ENCODE measurements around the gene SHISA9.

The SHISA9 gene

DNA sequence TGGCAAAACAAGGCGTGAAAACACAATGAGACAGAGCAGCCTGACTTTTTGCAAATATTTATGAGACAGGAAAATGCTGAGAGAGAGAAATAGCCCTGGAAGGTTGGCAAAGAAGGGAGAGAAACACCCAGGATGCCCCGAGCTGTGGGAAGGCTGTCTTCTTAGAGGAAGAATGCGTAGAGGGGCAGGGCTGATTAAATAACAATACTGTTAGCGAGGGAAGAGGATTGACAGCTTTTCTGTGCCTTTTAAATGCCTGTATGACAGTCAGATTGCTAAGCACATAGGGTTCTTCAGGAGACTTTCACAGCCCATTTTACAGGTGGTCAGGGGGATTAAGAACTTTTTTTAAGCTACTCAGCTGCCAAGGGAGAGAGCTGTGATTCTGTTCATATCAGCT is 219.2 kb downstream of the SHISA9 start:
- DNase-seq (ENCODE audit: low read depth), result no peak

- no peak for DNase-seq (ENCODE audit: low read depth)
These were observed 222.6 kb downstream of the SHISA9 start for GRCh38 chr16:13123991-13124390.

- no peak for DNase-seq (ENCODE audit: low read depth)
These were observed 225.7 kb downstream of the SHISA9 start for GRCh38 chr16:13127144-13127543.

GRCh38 chr16:13130586-13130985 is 229.2 kb downstream of the SHISA9 start:
- no peak for DNase-seq (ENCODE audit: low read depth)

DNA sequence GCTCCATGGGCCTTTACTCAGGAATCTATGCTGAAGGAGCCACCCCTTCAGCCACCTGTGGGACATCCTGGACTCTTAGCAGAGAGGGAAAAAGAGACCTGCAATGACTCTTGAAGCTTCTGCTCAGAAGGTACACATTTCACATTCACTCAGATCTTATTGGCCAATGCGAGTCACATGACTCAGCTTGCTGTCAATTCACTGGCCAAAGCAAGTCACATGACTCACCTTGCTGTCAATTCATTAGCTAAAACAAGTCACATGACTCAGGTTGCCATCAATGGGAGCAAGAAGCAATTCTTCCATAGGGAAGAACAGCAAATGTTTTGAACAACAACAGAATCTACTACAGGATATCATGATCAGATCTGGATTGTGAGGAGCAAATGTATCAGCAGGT is 233.4 kb downstream of the SHISA9 start:
- DNase-seq (ENCODE audit: low read depth), result no peak

DNA sequence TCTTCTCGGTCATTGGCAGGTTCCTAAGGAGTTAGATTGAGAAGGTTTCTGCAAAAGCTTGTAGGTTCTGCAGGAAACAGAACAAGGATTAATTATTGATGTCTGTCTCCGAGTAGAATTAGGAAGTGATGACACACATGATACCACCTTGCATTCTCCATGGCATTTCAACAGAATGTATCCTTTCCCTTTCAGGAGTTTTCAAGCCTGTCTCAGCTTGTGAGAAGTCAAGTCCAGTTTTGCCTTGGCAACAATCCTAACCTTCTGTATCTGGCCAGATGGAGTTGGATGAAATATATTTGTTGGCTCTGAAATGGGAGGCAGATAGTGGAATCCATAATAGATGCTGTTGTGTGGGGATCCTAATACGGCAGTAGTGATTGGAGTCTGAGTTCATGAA is 235.5 kb downstream of the SHISA9 start:
- DNase-seq (ENCODE audit: low read depth), result no peak

DNA sequence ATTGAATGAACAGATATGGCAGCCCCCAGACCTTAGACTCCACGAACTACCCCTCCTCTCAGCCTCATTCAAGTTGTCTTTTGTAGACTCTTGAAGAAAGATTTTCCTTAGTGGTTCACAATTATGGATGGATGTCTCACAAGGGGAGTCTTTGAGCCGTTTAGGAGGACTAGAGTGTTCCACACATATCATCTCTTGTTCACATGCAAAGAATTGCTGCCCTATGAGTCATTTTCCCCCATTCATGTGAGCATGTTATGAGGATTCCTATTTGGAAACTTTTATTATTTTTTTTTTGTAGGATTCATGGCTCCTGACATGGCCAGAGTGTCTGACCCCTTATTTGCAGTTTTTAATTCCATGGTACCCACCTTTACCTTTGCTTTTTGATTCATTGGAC is 237.1 kb downstream of the SHISA9 start:
- DNase-seq (ENCODE audit: low read depth), result no peak

GRCh38 chr16:13139661-13140241 is 238.4 kb downstream of the SHISA9 start:
- DNase-seq (ENCODE audit: low read depth), result no peak

- DNase-seq (ENCODE audit: low read depth), result no peak
These were observed 242.2 kb downstream of the SHISA9 start for GRCh38 chr16:13143551-13143950.

- DNase-seq (ENCODE audit: low read depth), result no peak
These were observed 245.4 kb downstream of the SHISA9 start for GRCh38 chr16:13146829-13147228.

DNA sequence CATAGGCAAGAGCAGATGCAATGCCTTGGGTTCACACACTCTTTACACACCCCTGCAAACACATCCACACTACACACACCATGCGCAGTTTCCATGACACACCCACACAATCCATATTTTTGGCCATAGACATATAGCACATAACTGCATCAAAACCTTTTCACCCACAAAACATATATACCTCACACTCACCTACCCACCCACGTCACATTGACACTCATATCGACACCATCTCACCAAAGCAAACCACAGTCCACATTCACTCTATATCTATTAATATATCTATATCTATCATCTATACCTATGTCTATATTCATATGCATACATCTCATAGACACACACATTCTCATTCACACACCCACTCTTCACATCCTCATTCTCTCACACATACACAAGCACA is 246.9 kb downstream of the SHISA9 start:
- DNase-seq (ENCODE audit: low read depth), result no peak

- no peak for DNase-seq (ENCODE audit: low read depth)
These were observed 247.4 kb downstream of the SHISA9 start for GRCh38 chr16:13148836-13149235.

DNA sequence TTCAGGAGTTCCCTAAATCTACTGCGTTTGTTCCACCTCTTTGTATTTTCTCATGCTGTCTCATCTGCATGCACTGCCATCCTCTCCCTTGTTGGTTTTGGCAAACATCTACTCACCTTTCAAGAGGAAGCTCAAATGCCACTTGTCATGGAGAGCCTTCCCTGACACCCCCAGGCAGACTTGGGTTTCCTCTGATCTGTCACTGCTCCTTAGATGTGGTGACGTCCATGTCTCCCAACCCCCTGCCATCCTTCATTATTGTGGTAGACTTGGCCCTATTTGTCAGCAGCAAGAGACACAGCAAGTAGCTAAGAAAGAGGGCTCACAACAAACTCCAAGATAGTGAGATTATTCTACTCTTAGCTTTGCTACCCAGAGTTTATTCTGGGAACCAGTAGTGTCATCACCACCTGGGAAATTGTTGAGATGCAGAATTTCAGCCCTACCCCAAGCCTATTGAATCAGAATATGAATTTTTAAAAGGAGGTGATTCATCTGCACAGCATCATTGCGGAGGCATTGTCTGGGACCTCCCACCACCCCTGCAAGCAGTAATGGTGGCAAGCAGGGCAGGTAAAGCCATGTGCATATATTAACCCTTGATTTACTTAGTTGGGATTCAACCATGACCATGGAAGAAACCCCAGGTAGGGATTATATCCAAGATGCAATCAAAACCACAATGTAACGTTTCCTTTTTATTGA is 248.9 kb downstream of the SHISA9 start:
- no peak for DNase-seq (ENCODE audit: low read depth)

DNA sequence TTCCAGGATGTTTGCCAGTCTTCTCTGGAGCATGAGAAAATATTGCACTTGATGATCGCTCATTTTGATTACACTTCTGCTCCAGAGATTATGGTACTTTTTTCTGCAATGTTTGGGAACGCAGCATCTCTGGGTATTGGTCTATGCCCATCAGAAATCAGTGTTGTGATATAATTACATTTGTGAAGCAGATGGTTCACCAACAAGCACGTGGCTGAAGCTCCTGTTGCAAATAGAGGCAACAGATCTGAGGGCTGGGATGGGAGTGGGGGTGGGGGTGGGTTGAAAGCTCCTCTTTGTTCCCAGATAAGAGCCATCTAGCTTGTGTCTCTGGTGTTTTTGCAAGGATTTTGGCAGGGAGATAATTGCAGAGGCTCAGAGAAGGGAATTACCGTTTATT is 252.3 kb downstream of the SHISA9 start:
- no peak for DNase-seq (ENCODE audit: low read depth)

- no peak for DNase-seq (ENCODE audit: low read depth)
These were observed 253.4 kb downstream of the SHISA9 start for GRCh38 chr16:13154799-13155198.

DNA sequence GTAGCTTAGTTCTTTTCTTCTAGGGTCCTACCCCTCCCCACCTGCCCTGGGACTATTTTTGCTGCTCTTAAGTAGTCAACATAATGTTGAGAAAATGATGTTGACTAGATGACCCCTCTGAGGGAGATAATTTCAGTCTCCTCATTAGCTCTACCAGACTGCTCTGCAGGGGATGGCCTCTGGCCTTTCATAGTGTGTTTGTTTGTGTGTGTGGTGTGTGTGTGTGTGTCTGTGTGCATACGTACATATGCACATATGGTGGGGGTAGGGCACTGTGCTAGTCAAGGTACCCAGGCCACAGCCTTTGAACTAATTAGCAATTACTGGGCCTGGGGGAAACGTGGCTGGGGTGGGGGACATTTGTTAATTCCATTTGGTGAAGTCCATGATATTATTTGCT is 254.0 kb downstream of the SHISA9 start:
- no peak for DNase-seq (ENCODE audit: low read depth)

DNA sequence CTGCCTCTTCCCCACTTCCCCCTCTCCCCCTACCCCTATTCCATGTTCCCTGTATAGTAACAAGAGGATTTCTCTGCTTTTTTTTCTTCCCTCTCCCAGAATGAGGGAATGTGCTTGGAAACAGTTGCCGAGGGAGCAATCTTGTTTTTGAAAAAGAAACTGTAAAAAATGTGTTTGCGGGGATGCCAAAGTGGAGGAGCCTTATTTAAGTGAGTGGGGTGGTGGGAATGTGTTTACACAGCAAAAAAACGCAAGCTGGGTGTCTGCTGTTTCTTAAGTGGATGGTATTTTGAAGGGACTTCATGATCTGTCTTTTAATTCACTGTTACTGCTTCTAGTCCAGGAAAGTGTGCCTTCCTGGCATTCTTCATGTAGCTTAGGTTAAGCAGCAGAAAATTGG is 254.4 kb downstream of the SHISA9 start:
- no peak for DNase-seq (ENCODE audit: low read depth)

DNA sequence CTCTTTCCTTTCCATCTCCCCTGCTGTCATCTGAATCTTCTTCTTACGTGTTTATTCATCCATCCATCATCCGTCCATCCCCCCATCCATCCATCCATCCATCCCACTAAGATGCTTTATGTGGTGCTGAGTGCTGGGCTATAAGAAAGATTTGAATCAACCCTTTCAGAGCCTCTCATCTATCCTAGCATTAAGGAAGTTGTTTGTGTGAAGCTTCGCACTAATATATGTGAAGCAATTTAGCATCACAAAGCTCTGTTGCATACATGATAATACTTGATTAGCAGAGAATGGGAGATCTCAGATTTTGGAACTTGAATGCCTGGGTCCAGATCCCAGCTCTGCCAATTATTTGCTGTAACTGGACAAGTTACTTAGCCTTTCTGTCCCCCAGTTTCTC is 255.7 kb downstream of the SHISA9 start:
- no peak for DNase-seq (ENCODE audit: low read depth)

- no peak for DNase-seq (ENCODE audit: low read depth)
These were observed 257.0 kb downstream of the SHISA9 start for GRCh38 chr16:13158427-13158826.

DNA sequence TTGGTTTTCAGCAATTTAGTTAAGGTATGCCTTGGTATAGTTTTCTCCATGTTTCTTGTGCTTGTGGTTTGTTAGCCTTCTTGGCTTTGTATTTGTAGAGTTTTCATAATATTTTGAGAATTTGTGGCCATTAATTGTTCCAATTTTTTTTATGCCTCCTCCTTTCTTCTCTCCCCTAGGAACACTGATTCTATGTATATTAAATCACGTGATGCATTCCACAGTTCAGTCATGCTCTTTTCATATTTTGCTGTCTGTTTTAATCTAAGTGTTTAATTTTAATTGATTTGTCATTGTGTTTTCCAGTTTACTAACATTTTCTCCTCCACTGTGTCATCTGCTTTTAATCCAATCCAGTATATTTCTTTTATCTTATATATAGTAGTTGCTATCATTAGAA is 263.6 kb downstream of the SHISA9 start:
- DNase-seq (ENCODE audit: low read depth), result no peak

- DNase-seq (ENCODE audit: low read depth), result no peak
These were observed 266.7 kb downstream of the SHISA9 start for GRCh38 chr16:13168091-13168572.

GRCh38 chr16:13171313-13171712 is 269.9 kb downstream of the SHISA9 start:
- DNase-seq (ENCODE audit: low read depth), result no peak

GRCh38 chr16:13176711-13177110 is 275.3 kb downstream of the SHISA9 start:
- DNase-seq (ENCODE audit: low read depth), result no peak

GRCh38 chr16:13178318-13178717 is 276.9 kb downstream of the SHISA9 start:
- no peak for DNase-seq (ENCODE audit: low read depth)

Data from activated T-helper 1 cell treated with Interleukin-2 at 50 U/mL for 16 hours (primary cell).